ENCODE data around the gene CABP7. TPM values are rescaled to one million over a fixed set of nuclear protein-coding genes. Genes with fewer than 3 reads are reported as not detected.

The CABP7 gene
- total RNA-seq, 1 experiment from 2014 or later, result not detected

- no peaks in the 10 kb centered on the region for H3K36me3 ChIP-seq (ENCODE audit: control insufficient read depth in 1 of 2, insufficient read depth in 2 of 2, low read length in 2 of 2)
- BruUV-seq (replicated peaks), result no TSS peak
- no peak overlapping the region for H3K27ac ChIP-seq (ENCODE audit: low read depth, low read length)
- H3K4me1 ChIP-seq (ENCODE audit: control insufficient read depth in 1 of 2, insufficient read depth in 2 of 2, low read length in 2 of 2), result peaks cover 10 to 14% of the 10 kb centered on the region in 2 experiments
- ChIA-PET POLR2A (no interaction called here), CTCF (no interaction called here), RAD21 (ENCODE audit: low non-redundant PET in 1 of 2, low total read pairs in 2 of 2, uncharacterized antibody in 2 of 2, unreplicated experiment in 2 of 2) (no interaction called here)
- DNase-seq (ENCODE audit: low read depth, low spot score) (no peak), ATAC-seq (no peak)
- H2AFZ ChIP-seq (ENCODE audit: low read depth, low read length, poor library complexity, severe bottlenecking), result no peak overlapping the region
- intact Hi-C loops (cut with micrococcal nuclease), result no loop called here
- TF ChIP-seq MAX (IDR thresholded peaks at IDR 0.05), result no peak
- TF ChIP-seq YY1 (IDR thresholded peaks at IDR 0.05; ENCODE audit: extremely low read depth, insufficient replicate concordance, low read depth, low read length), result no peak
- TF ChIP-seq CEBPB (IDR thresholded peaks at IDR 0.05; ENCODE audit: low read depth), result no peak
- no peak for TF ChIP-seq CTCF (IDR thresholded peaks at IDR 0.05 in 2 of 3, conservative IDR thresholded peaks at IDR 0.05 in 1 of 3; ENCODE audit: borderline replicate concordance in 1 of 3, insufficient read depth in 1 of 3, low read depth in 2 of 3, low read length in 2 of 3)
- TF ChIP-seq FOSL1 (IDR thresholded peaks at IDR 0.05; ENCODE audit: low read depth), result no peak
- TF ChIP-seq ATF3 (IDR thresholded peaks at IDR 0.05), result no peak
- TF ChIP-seq TCF7L2 (IDR thresholded peaks at IDR 0.05; ENCODE audit: borderline replicate concordance, extremely low read depth, insufficient read depth, insufficient read length), result no peak
- TF ChIP-seq POLR2AphosphoS5 (IDR thresholded peaks at IDR 0.05; ENCODE audit: low read depth, low read length), result no peak
- no peak for TF ChIP-seq EZH2phosphoT487 (IDR thresholded peaks at IDR 0.05; ENCODE audit: borderline replicate concordance)
- no peak for TF ChIP-seq REST (IDR thresholded peaks at IDR 0.05; ENCODE audit: low read depth)
- no peak for TF ChIP-seq EZH2 (IDR thresholded peaks at IDR 0.05)
- TF ChIP-seq SP1 (IDR thresholded peaks at IDR 0.05; ENCODE audit: low read depth), result no peak
- no peak for TF ChIP-seq SRF (IDR thresholded peaks at IDR 0.05; ENCODE audit: low read depth)
- no peak for TF ChIP-seq JUND (IDR thresholded peaks at IDR 0.05)
- TF ChIP-seq CBX3 (IDR thresholded peaks at IDR 0.05; ENCODE audit: low read depth), result no peak
- no peak for TF ChIP-seq ZNF274 (IDR thresholded peaks at IDR 0.05; ENCODE audit: low read depth, low read length)
- no peak overlapping the region for H3K9ac ChIP-seq (ENCODE audit: low read length)
- no peak overlapping the region for H3K4me2 ChIP-seq (ENCODE audit: low read length)
- no peaks in the 10 kb centered on the region for H3K27me3 ChIP-seq (ENCODE audit: insufficient read depth, low read length)
- H3K4me3 ChIP-seq (replicated peaks in 1 of 2; ENCODE audit: low read depth in 1 of 2, low read length in 2 of 2), result no peak overlapping the region
- no peaks in the 10 kb centered on the region for H4K20me1 ChIP-seq (ENCODE audit: insufficient read depth)
- H3K9me3 ChIP-seq (ENCODE audit: control insufficient read depth in 1 of 2, insufficient read depth in 1 of 2, low read depth in 1 of 2, low read length in 2 of 2), result no peaks in the 10 kb centered on the region
- no peaks in the 10 kb centered on the region for H3K9me2 ChIP-seq (ENCODE audit: insufficient read depth)
- no peaks in the 10 kb centered on the region for H3K79me2 ChIP-seq (ENCODE audit: insufficient read depth, low read length)
These were observed 39.2 kb downstream of the CABP7 start for GRCh38 chr22:29758959-29759358.
